COR-L47 (cell line): Measurements from ENCODE around the gene ANO1.

Experiments
- DNase-seq: peaks from one replicate; lab custom pipeline; 2025; lab: John Stamatoyannopoulos, UW

ANO1 gene

DNA sequence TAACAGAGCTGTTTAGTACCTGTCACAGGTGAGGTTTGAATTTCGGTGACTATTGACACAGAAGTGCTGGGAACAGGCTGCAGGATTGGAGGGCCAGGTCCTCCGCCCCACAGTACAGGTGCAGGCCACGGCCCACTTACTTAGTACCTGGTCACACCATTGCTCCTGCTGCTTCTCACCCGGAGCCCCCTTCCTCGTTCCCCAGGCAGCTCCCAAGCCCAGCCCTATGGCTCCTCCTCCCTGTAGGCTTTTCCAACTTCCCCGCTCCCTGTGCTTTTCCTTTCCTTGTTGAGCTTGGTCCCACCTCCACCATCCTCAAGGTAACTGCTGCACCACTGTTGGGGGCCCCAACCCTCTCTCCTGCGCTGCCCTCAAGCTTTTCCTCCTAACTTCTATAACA is 27.9 kb upstream of the ANO1 start:
- DNase-seq: no peak

DNA sequence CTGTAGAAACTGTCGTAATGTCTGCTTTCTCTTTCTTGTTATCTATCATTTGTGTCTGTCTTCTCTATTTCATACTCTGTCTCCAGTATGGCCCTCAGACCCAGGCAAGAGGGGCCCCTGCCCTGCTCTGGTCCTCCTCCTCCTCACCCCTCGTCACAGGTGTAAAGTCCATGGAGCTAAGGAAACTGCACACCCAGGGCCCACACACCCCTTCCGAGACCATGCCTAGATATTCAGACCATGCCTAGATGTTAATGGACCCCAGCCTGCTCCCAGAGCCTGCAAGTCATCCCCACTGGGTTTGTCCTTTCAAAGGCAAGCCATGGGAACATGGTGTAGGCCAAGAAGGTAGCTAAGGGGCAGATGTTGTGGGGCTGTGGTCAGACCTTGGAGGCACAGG is 24.1 kb upstream of the ANO1 start:
- no peak for DNase-seq

- no peak for DNase-seq
Observed at GRCh38 chr11:70055444-70055843, 22.7 kb upstream of the ANO1 start.

GRCh38 chr11:70057080-70057479 is 21.0 kb upstream of the ANO1 start:
- no peak for DNase-seq

DNA sequence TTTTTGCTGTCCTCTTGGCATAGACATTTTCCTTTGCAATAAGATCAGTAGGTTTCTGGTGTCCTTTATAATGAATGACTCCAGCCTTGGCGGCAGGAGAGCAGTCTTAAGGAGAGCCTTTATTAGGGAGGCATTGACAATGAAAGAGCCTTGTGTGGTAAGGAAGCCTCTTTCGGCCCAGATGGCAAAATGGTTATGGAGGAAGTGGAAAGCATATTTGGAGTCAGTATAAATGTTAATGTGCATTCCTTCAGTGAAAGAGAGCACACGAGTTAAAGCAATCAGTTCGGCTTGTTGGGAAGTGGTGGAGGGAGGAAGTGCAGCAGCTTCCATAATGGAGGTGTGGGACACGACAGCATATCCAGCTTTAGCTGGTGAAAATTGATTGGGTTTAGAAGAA is 18.1 kb upstream of the ANO1 start:
- no peak for DNase-seq

GRCh38 chr11:70060611-70061293 is 17.4 kb upstream of the ANO1 start:
- no peak for DNase-seq

GRCh38 chr11:70061734-70062133 is 16.4 kb upstream of the ANO1 start:
- DNase-seq: no peak

- DNase-seq: no peak
Observed at GRCh38 chr11:70063121-70063520, 15.0 kb upstream of the ANO1 start.

- no peak for DNase-seq
Observed at GRCh38 chr11:70063555-70063954, 14.6 kb upstream of the ANO1 start.

GRCh38 chr11:70064008-70064725 is 13.9 kb upstream of the ANO1 start:
- no peak for DNase-seq

GRCh38 chr11:70064726-70065317 is 13.3 kb upstream of the ANO1 start:
- DNase-seq: no peak

DNA sequence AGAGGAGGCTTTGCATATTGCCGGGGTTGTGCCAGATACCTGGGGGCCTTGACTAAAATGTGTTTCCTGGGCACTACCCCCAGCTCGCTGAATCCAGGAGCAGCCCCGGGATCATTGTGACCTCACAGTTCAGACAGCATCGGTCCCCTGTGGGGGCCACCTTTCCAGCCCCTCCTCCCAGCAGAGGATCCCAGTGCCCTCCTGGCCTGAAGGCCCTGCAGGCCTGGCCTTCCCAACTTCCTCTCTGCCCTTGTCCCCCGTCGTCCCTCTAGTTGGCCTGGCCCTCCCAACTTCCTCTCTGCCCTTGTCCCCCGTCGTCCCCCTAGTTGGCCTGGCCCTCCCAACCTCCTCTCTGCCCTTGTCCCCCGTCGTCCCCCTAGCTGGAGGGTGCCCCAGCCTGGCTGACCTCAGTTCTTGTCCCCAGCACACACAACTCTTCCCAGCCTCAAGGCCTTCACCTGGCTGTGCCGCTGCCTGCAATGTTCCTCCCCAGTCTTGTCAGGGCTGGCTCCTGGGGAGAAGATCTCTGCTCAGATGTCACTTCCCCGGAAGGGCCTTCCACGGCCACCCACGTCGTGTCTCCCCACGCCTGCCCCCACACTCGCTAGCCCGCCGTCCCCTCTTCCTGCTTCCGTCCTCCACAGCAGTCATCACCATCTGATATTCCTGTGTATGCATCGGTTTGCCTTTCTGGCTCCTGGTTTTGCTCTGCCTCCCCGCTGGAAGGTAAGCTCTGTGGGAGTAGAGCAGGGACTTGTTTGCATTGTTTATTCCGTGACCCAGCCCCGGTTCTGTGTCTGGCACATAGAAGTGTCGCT is 12.6 kb upstream of the ANO1 start:
- DNase-seq: no peak

DNA sequence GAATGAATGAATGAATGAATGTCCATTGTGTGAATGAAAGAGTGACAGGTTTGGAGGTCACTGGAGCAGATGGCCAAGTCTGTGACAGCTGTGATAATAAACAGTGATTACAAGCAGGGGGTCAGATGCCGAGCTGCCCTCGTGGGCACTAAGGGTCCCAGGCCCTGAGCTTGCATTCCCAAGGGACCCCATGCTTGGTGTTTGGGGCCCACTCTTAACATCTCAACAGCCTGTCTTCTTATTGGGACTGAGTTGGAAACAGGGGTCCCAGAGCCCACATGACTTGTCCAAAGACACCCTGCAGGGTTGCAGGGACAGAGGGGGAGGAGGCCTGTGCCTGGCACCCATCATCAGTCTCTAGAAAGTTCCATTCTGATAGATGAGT is 12.0 kb upstream of the ANO1 start:
- no peak for DNase-seq

GRCh38 chr11:70066628-70067027 is 11.5 kb upstream of the ANO1 start:
- no peak for DNase-seq

GRCh38 chr11:70067036-70067435 is 11.1 kb upstream of the ANO1 start:
- no peak for DNase-seq

- DNase-seq: peak; percentile 32
Observed at GRCh38 chr11:70067591-70068341, 10.4 kb upstream of the ANO1 start.

- no peak for DNase-seq
Observed at GRCh38 chr11:70068345-70068744, 9.8 kb upstream of the ANO1 start.

DNA sequence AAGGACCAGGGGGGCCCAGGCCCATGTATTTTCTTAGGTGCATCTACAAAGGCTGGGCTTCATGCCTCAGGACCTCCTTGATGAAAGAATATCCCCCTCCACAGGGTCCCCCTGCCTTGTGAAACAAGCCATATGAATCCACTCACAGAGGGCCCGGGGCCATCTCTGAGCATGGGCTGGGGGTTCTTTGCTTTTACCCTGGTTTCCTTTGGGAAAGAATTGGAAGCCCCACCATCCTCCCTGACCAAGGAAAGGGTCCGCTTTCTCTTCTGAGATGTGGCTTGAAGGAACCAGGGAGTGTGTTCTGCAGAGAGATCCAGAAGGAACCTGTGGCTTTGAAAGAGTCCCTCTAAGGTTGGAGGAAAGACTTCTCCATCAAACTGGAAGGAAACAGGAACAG is 9.2 kb upstream of the ANO1 start:
- DNase-seq: no peak

- no peak for DNase-seq
Observed at GRCh38 chr11:70070706-70071105, 7.4 kb upstream of the ANO1 start.

DNA sequence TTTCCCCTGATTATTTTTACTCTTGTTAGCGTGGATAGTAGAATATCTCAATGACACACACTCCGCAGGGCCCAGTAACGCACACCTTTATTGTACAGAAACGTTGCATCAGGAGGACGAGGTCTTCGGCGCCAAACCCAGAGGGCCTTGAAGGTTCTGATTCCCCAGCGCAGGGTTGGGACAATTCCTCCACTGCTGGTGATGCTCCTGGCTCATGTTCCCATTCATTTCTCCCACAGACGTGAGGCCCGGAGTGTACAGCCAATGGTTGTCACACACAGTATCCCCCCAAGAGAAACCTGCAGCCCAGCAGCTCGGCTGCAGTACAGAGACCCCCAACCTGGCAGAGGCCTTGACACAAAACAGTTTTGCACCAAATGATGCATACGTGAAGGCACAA is 6.1 kb upstream of the ANO1 start:
- DNase-seq: no peak

DNA sequence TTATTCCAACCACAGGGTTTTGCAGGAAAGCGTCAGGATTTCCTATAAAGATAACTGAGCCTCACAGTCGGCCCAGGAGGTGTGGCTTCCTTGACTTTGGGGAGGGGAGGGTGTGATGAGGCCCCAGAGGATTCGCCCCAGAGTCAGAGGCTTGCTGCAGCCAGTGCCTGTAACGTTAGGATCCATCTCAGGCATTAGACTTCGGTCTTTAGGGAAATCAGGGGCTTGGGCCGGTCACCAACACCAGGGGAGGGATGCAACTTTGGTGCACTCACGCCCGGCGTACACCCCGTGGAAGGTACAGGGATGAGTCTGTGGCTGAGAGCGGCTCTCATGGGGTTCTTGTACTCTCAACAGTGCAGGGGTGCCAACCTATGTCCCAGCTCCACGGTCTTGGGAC is 5.7 kb upstream of the ANO1 start:
- no peak for DNase-seq
